ENCODE results near the gene TRAF3IP1. TPM values are rescaled to one million over a fixed set of nuclear protein-coding genes. Genes with fewer than 3 reads are reported as not detected.

TRAF3IP1 gene
- polyA plus RNA-seq, 3 donors = 1.2 to 1.5 (median 1.5) TPM

GRCh38 chr2:238361877-238362276, 41.6 kb downstream of the TRAF3IP1 start:
- Histone ChIP-seq H3K9me3 (replicated peaks in 1 of 2; ENCODE audit: control insufficient read depth in 1 of 2, insufficient read depth in 1 of 2, low read length in 2 of 2) (no peaks in the 10 kb centered on the region), H3K27ac (ENCODE audit: low read depth in 1 of 2, low read length in 2 of 2) (no peak overlapping the region), H3K36me3 (replicated peaks in 1 of 2; ENCODE audit: control insufficient read depth in 1 of 2, insufficient read depth in 2 of 2, low read length in 2 of 2) (no peaks in the 10 kb centered on the region), H3K79me2 (ENCODE audit: insufficient read depth, low read length) (no peaks in the 10 kb centered on the region), H3K9ac (ENCODE audit: insufficient read depth, low read length, poor library complexity, severe bottlenecking) (no peak overlapping the region), H3K27me3 (ENCODE audit: control insufficient read depth in 2 of 2, insufficient read depth in 2 of 2, low read length in 2 of 2) (no peaks in the 10 kb centered on the region), H3K4me2 (replicated peaks; ENCODE audit: extremely low read depth, low read length, poor library complexity, severe bottlenecking) (no peak overlapping the region), H4K20me1 (ENCODE audit: insufficient read depth, low read length) (no peaks in the 10 kb centered on the region), H2AFZ (ENCODE audit: insufficient read depth, low read depth, low read length, poor library complexity, severe bottlenecking) (no peak overlapping the region), H3K4me1 (ENCODE audit: control insufficient read depth in 1 of 2, insufficient read depth in 2 of 2, low read length in 2 of 2) (no peaks in the 10 kb centered on the region), H3K4me3 (replicated peaks in 1 of 3; ENCODE audit: low read depth in 2 of 3, low read length in 3 of 3) (no peak overlapping the region)
- H3K4me1 Mint-ChIP-seq = peaks cover 10% of the 10 kb centered on the region
- 95% methylated on average over 5 of the region's 9 CpGs for WGBS (ENCODE audit: insufficient coverage)
- H3K4me3 Mint-ChIP-seq = no peak overlapping the region
- DNase-seq = no peak
- H3K36me3 Mint-ChIP-seq = peaks cover 11 to 12% of the 10 kb centered on the region in 2 donors
- no peaks in the 10 kb centered on the region for H3K27me3 Mint-ChIP-seq (ENCODE audit: low read depth in 3 of 3)
- no peaks in the 10 kb centered on the region for H3K9me3 Mint-ChIP-seq
- TF ChIP-seq, protein P1, sequence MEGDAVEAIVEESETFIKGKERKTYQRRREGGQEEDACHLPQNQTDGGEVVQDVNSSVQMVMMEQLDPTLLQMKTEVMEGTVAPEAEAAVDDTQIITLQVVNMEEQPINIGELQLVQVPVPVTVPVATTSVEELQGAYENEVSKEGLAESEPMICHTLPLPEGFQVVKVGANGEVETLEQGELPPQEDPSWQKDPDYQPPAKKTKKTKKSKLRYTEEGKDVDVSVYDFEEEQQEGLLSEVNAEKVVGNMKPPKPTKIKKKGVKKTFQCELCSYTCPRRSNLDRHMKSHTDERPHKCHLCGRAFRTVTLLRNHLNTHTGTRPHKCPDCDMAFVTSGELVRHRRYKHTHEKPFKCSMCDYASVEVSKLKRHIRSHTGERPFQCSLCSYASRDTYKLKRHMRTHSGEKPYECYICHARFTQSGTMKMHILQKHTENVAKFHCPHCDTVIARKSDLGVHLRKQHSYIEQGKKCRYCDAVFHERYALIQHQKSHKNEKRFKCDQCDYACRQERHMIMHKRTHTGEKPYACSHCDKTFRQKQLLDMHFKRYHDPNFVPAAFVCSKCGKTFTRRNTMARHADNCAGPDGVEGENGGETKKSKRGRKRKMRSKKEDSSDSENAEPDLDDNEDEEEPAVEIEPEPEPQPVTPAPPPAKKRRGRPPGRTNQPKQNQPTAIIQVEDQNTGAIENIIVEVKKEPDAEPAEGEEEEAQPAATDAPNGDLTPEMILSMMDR (IDR thresholded peaks at IDR 0.05) = no peak
- intact Hi-C loops (cut with micrococcal nuclease) = no loop called here
- H3K27ac Mint-ChIP-seq = peak overlapping the region in 1 of 7 donors; percentile 27

DNA sequence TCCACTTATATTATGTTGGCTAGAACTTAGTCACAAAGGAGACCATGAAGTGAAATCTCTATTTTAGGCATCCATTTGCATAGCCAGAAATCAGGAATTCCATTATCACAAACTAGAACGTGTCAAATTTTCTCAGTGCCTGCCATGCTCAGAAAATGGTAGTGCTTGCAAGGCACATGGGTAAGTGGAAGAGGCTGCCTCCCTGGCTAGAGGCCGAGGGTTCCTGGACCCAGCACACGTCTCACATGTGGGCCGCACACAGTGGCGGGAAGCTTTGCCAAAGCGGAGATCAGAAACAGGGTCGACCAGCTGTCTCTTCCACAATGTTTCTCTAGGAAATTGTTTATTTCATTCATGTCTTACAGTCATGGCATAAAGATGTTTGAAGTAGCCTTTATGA, 42.3 kb downstream of the TRAF3IP1 start:
- no peaks in the 10 kb centered on the region for H3K27me3 Mint-ChIP-seq (ENCODE audit: low read depth in 3 of 3)
- TF ChIP-seq, protein P1 (IDR thresholded peaks at IDR 0.05) = no peak

More for the DNA sequence above, 42.3 kb downstream of the TRAF3IP1 start:
- WGBS (ENCODE audit: insufficient coverage) = 100% methylated on average over 1 of the region's 7 CpGs
- Histone ChIP-seq H3K9me3 (replicated peaks in 1 of 2; ENCODE audit: control insufficient read depth in 1 of 2, insufficient read depth in 1 of 2, low read length in 2 of 2) (no peaks in the 10 kb centered on the region), H2AFZ (ENCODE audit: insufficient read depth, low read depth, low read length, poor library complexity, severe bottlenecking) (no peak overlapping the region), H3K27ac (ENCODE audit: low read depth in 1 of 2, low read length in 2 of 2) (no peak overlapping the region), H4K20me1 (ENCODE audit: insufficient read depth, low read length) (no peaks in the 10 kb centered on the region), H3K9ac (ENCODE audit: insufficient read depth, low read length, poor library complexity, severe bottlenecking) (no peak overlapping the region), H3K4me3 (replicated peaks in 1 of 3; ENCODE audit: low read depth in 2 of 3, low read length in 3 of 3) (no peak overlapping the region), H3K79me2 (ENCODE audit: insufficient read depth, low read length) (no peaks in the 10 kb centered on the region), H3K27me3 (ENCODE audit: control insufficient read depth in 2 of 2, insufficient read depth in 2 of 2, low read length in 2 of 2) (no peaks in the 10 kb centered on the region), H3K4me2 (replicated peaks; ENCODE audit: extremely low read depth, low read length, poor library complexity, severe bottlenecking) (no peak overlapping the region), H3K4me1 (ENCODE audit: control insufficient read depth in 1 of 2, insufficient read depth in 2 of 2, low read length in 2 of 2) (no peaks in the 10 kb centered on the region), H3K36me3 (replicated peaks in 1 of 2; ENCODE audit: control insufficient read depth in 1 of 2, insufficient read depth in 2 of 2, low read length in 2 of 2) (no peaks in the 10 kb centered on the region)
- peak overlapping the region in 1 of 7 donors; percentile 33 for H3K27ac Mint-ChIP-seq
- no peaks in the 10 kb centered on the region for H3K9me3 Mint-ChIP-seq
- peaks cover 11% of the 10 kb centered on the region in 2 donors for H3K36me3 Mint-ChIP-seq
- no peak for DNase-seq
- peaks cover 7% of the 10 kb centered on the region for H3K4me1 Mint-ChIP-seq
- intact Hi-C loops (cut with micrococcal nuclease) = no loop called here
- H3K4me3 Mint-ChIP-seq = no peak overlapping the region

Measured in CD14-positive monocyte (primary cell).